Natural killer cell (primary cell): ENCODE data around the gene SYNCRIP. TPM values are rescaled to one million over a fixed set of nuclear protein-coding genes. Genes with fewer than 3 reads are reported as not detected.

Experiments used
- ATAC-seq, 3 donors: fragments of 150-1000 bp in 2 of 3; fragments of 200-7000 bp in 1 of 3; cut with Tn5 transposase; 1 replicate in 1 of 3; 2 replicates in 2 of 3; pipeline ENCODE4 v1.10.0; 2021; ENCODE audit warnings: mild to moderate bottlenecking in 2 of 3, moderate library complexity in 2 of 3
- DNase-seq, 2 donors: peaks; one replicate each; pipeline versions ENCODE4 v3.0.0 to v3.0.0-alpha.2; 2013 to 2021; ENCODE audit warnings: mixed read lengths in 1 of 2
- H3K27ac ChIP-seq: one replicate; pipeline ENCODE4 v1.5.1; 2013; ENCODE audit warnings: mild to moderate bottlenecking, low read length
- H3K27me3 ChIP-seq: one replicate; pipeline ENCODE4 v1.6.1; 2013; ENCODE audit warnings: low read length; ENCODE audit not compliant: control insufficient read depth, insufficient read depth
- H3K36me3 ChIP-seq: one replicate; pipeline ENCODE4 v1.6.1; 2013; ENCODE audit warnings: low read length; ENCODE audit not compliant: control insufficient read depth, insufficient read depth
- H3K4me1 ChIP-seq: one replicate; pipeline ENCODE4 v1.6.1; 2013; ENCODE audit warnings: low read length; ENCODE audit not compliant: control insufficient read depth, insufficient read depth
- H3K4me3 ChIP-seq: one replicate; pipeline ENCODE4 v1.5.1; 2013; ENCODE audit warnings: low read length
- H3K9me3 ChIP-seq: one replicate; pipeline ENCODE4 v1.6.1; 2013; ENCODE audit warnings: low read length; ENCODE audit not compliant: control insufficient read depth, insufficient read depth
- H3K27ac Mint-ChIP-seq, 2 donors: one replicate each; pipeline ENCODE4 v1.8.0; 2022; ENCODE audit warnings: mild to moderate bottlenecking in 2 of 2, mixed read lengths in 2 of 2, moderate library complexity in 1 of 2
- H3K27me3 Mint-ChIP-seq, 2 donors: one replicate each; pipeline ENCODE4 v1.8.0; 2022; ENCODE audit warnings: low read depth in 2 of 2, mixed read lengths in 2 of 2
- H3K36me3 Mint-ChIP-seq: one replicate; pipeline ENCODE4 v1.8.0; 2022; ENCODE audit warnings: mixed read lengths
- H3K4me1 Mint-ChIP-seq, 2 donors: one replicate each; pipeline ENCODE4 v1.8.0; 2022; ENCODE audit warnings: mixed read lengths in 2 of 2
- H3K4me3 Mint-ChIP-seq: one replicate; pipeline ENCODE4 v1.8.0; 2022; ENCODE audit warnings: mild to moderate bottlenecking, moderate library complexity, mixed read lengths
- H3K9me3 Mint-ChIP-seq, 2 donors: one replicate each; pipeline ENCODE4 v1.8.0; 2022; ENCODE audit warnings: mixed read lengths in 2 of 2
- CTCF ChIP-seq: fragments of 200-600 bp; IDR thresholded peaks from one replicate; pipeline ENCODE4 v1.8.0; 2022; ENCODE audit warnings: antibody characterized with exemption
- WGBS: methylation state at CpG from one replicate; pipeline ENCODE4 v1.1.7; 2013; ENCODE audit warnings: missing lambda C conversion rate; ENCODE audit not compliant: insufficient coverage; 5-methylcytosine and 5-hydroxymethylcytosine counted together
- intact Hi-C: fragments of 100-400 bp; cut with micrococcal nuclease; formaldehyde crosslinking; loops from one replicate; pipeline ENCODE4 v1.14.2; 2022
- total RNA-seq, 4 donors: library from RNA; stranded (reverse); fragments of 120-200 nt in 1 of 4; gene quantifications; one replicate each; pipeline versions ENCODE4 v1.2.3 to v1.2.4, GENCODE V29; 2013 to 2022

SYNCRIP gene
- total RNA-seq, 3 donors from 2014 or later (not counting 1 experiment from before 2014, with no cell fraction given), result 65.8 to 99.1 (median 80.9) TPM

GRCh38 chr6:85660181-85660611 lies 17.5 kb upstream of the SYNCRIP start:
- Histone ChIP-seq H3K27me3 (no peaks in the 10 kb centered on the region), H3K27ac (no peak overlapping the region), H3K4me3 (no peak overlapping the region), H3K9me3 (no peaks in the 10 kb centered on the region), H3K4me1 (no peaks in the 10 kb centered on the region), H3K36me3 (no peaks in the 10 kb centered on the region)
- DNase-seq (no peak), ATAC-seq (no peak)
- intact Hi-C loops, result no loop called here
- Mint-ChIP-seq H3K27me3 (peaks cover 0 to 6% of the 10 kb centered on the region in 2 donors), H3K27ac (no peak overlapping the region), H3K4me3 (no peak overlapping the region), H3K36me3 (no peaks in the 10 kb centered on the region), H3K4me1 (no peaks in the 10 kb centered on the region), H3K9me3 (peaks cover 0 to 3% of the 10 kb centered on the region in 2 donors)
- no peak for TF ChIP-seq CTCF
- 91% methylated on average over 6 of the region's 6 CpGs for WGBS

GRCh38 chr6:85650606-85651005 lies 7.9 kb upstream of the SYNCRIP start:
- H3K4me3 Mint-ChIP-seq, result no peak overlapping the region
- no peak overlapping the region for H3K27ac Mint-ChIP-seq
- 100% methylated on average over 1 of the region's 1 CpG for WGBS

GRCh38 chr6:85644279-85644762 lies 1.6 kb upstream of the SYNCRIP start:
- Histone ChIP-seq H3K36me3 (peaks cover 13% of the 10 kb centered on the region), H3K27me3 (no peaks in the 10 kb centered on the region), H3K27ac (peak overlapping the region; percentile 95), H3K9me3 (no peaks in the 10 kb centered on the region), H3K4me3 (peak overlapping the region; percentile 93), H3K4me1 (peaks cover 10% of the 10 kb centered on the region)
- Mint-ChIP-seq H3K9me3 (no peaks in the 10 kb centered on the region), H3K4me1 (peaks cover 25 to 47% of the 10 kb centered on the region in 2 donors), H3K4me3 (peak overlapping the region; percentile 86), H3K36me3 (peaks cover 5% of the 10 kb centered on the region), H3K27ac (peak overlapping the region; percentile 94 to 98), H3K27me3 (no peaks in the 10 kb centered on the region)
- no peak for TF ChIP-seq CTCF
- intact Hi-C loops, result no loop called here
- no peak for DNase-seq
- ATAC-seq, result no peak
- 2% methylated on average over 5 of the region's 5 CpGs for WGBS

More at GRCh38 chr6:85650606-85651005, 7.9 kb upstream of the SYNCRIP start:
- ATAC-seq (no peak), DNase-seq (no peak)
- TF ChIP-seq CTCF, result no peak
- no peaks in the 10 kb centered on the region for H3K36me3 Mint-ChIP-seq
- Histone ChIP-seq H3K27ac (no peak overlapping the region), H3K36me3 (no peaks in the 10 kb centered on the region), H3K4me1 (no peaks in the 10 kb centered on the region), H3K4me3 (no peak overlapping the region), H3K27me3 (no peaks in the 10 kb centered on the region), H3K9me3 (no peaks in the 10 kb centered on the region)
- H3K4me1 Mint-ChIP-seq, result peaks cover 0 to under 1% of the 10 kb centered on the region in 2 donors
- no peaks in the 10 kb centered on the region for H3K9me3 Mint-ChIP-seq
- no peaks in the 10 kb centered on the region for H3K27me3 Mint-ChIP-seq
- intact Hi-C loops, result no loop called here
